Measurements from ENCODE around the gene ELOB.

Gene ELOB

DNA sequence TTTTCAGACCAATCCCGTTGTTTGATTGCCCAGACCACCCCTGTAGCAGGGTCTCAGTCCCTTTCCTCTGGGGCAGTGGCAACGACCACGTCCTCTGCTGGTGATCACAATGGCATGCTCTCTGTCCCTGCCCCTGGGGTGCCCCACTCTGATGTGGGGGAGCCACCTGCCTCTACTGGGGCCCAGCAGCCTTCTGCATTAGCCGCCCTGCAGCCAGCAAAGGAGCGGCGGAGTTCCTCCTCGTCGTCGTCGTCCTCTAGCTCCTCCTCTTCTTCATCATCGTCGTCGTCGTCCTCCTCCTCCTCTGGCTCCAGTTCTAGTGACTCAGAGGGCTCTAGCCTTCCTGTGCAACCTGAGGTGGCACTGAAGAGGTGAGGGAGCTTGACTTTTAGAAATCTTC is 9.2 kb downstream of the ELOB start:
- TF ChIP-seq, protein P1, sequence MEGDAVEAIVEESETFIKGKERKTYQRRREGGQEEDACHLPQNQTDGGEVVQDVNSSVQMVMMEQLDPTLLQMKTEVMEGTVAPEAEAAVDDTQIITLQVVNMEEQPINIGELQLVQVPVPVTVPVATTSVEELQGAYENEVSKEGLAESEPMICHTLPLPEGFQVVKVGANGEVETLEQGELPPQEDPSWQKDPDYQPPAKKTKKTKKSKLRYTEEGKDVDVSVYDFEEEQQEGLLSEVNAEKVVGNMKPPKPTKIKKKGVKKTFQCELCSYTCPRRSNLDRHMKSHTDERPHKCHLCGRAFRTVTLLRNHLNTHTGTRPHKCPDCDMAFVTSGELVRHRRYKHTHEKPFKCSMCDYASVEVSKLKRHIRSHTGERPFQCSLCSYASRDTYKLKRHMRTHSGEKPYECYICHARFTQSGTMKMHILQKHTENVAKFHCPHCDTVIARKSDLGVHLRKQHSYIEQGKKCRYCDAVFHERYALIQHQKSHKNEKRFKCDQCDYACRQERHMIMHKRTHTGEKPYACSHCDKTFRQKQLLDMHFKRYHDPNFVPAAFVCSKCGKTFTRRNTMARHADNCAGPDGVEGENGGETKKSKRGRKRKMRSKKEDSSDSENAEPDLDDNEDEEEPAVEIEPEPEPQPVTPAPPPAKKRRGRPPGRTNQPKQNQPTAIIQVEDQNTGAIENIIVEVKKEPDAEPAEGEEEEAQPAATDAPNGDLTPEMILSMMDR (IDR thresholded peaks at IDR 0.05), result no peak

DNA sequence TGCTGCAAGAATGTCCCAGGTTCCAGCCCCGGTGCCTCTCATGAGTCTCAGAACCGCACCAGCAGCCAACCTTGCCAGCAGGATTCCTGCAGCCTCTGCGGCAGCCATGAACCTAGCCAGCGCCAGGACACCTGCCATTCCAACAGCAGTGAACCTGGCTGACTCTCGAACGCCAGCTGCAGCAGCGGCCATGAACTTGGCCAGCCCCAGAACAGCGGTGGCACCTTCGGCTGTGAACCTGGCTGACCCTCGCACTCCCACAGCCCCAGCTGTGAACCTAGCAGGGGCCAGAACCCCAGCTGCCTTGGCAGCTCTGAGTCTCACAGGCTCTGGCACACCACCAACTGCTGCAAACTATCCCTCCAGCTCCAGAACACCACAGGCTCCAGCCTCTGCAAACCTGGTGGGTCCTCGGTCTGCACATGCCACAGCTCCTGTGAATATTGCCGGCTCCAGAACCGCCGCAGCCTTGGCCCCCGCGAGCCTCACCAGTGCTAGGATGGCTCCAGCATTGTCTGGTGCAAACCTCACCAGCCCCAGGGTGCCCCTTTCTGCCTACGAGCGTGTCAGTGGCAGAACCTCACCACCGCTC is 9.8 kb downstream of the ELOB start:
- TF ChIP-seq, protein P1 (IDR thresholded peaks at IDR 0.05), result no peak

DNA sequence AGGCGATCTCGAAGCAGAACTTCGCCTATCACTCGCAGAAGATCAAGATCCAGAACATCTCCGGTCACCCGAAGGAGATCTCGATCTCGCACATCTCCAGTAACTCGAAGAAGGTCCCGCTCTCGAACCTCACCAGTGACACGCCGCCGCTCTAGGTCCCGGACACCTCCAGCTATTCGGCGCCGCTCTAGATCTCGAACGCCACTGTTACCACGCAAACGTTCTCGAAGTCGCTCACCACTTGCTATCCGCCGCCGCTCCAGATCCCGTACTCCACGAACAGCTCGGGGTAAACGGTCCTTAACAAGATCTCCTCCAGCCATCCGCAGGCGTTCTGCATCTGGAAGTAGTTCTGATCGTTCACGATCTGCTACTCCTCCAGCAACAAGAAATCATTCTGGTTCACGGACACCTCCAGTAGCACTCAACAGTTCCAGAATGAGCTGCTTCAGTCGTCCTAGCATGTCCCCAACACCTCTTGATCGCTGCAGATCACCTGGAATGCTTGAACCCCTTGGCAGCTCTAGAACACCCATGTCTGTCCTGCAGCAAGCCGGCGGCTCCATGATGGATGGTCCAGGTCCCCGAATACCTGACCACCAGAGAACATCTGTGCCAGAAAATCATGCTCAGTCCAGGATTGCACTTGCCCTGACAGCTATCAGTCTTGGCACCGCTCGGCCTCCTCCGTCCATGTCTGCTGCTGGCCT is 10.5 kb downstream of the ELOB start:
- TF ChIP-seq, protein P1 (IDR thresholded peaks at IDR 0.05), result no peak

DNA sequence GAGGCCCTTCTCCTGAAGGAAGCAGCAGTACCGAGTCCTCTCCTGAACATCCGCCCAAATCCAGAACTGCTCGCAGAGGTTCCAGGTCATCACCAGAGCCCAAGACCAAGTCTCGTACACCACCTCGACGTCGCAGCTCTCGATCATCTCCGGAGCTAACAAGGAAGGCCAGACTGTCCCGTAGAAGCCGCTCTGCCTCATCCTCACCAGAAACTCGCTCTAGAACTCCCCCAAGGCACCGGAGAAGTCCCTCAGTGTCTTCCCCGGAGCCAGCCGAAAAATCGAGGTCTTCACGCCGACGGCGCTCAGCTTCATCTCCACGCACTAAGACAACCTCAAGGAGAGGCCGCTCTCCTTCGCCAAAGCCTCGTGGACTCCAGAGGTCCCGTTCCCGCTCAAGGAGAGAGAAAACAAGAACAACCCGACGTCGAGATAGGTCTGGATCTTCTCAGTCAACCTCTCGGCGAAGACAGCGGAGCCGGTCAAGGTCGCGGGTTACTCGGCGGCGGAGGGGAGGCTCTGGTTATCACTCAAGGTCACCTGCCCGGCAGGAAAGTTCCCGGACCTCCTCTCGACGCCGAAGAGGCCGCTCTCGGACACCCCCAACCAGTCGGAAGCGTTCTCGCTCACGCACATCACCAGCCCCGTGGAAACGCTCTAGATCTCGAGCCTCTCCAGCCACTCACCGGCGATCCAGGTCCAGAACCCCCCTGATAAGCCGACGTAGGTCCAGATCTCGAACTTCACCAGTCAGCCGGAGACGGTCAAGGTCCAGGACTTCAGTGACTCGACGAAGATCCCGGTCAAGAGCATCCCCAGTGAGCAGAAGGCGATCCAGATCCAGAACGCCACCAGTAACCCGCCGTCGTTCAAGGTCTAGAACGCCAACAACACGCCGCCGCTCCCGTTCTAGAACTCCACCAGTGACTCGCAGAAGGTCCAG is 11.3 kb downstream of the ELOB start:
- TF ChIP-seq, protein P1 (IDR thresholded peaks at IDR 0.05), result no peak

DNA sequence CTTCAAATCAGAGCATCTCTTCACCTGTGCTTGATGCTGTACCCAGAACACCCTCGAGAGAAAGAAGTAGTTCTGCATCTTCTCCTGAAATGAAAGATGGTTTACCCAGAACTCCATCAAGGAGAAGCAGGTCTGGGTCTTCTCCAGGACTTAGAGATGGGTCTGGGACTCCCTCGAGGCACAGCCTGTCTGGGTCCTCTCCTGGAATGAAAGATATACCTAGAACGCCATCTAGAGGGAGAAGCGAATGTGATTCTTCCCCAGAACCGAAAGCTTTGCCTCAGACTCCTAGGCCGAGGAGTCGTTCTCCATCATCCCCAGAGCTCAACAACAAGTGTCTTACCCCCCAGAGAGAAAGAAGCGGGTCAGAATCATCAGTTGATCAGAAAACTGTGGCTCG is 12.4 kb downstream of the ELOB start:
- TF ChIP-seq, protein P1 (IDR thresholded peaks at IDR 0.05), result 0 out of 2 replicates have a peak, but pooled peaks have one; percentile 18

DNA sequence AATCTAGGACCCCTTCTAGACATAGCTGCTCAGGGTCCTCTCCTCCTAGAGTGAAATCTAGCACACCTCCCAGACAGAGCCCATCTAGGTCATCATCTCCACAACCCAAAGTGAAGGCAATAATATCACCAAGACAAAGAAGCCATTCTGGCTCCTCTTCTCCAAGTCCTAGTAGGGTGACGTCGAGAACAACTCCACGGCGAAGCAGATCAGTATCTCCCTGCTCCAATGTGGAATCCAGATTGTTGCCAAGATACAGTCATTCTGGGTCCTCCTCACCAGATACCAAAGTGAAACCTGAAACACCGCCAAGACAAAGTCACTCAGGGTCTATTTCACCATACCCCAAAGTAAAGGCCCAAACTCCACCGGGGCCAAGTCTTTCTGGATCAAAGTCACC is 13.9 kb downstream of the ELOB start:
- TF ChIP-seq, protein P1 (IDR thresholded peaks at IDR 0.05), result no peak

DNA sequence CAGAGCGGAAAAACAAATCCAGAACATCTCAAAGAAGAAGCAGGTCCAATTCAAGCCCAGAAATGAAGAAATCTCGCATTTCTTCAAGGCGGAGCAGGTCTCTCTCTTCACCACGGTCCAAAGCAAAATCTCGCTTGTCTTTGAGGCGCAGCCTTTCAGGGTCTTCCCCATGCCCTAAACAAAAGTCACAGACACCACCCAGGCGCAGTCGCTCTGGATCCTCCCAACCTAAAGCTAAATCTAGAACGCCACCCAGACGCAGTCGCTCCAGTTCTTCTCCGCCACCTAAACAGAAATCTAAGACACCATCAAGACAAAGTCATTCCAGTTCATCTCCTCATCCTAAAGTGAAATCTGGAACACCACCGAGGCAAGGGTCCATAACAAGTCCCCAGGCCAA is 14.4 kb downstream of the ELOB start:
- TF ChIP-seq, protein P1 (IDR thresholded peaks at IDR 0.05), result no peak
